SK-N-SH (cell line): ENCODE results near the gene VEGFB. TPM values are rescaled to one million over a fixed set of nuclear protein-coding genes. Genes with fewer than 3 reads are reported as not detected.

Experiments
- CTCF ChIA-PET: fragments of 300-600, 350-600 bp; formaldehyde crosslinking; extraction: SDS; loops from one replicate; lab custom pipeline; 2021; lab: Yijun Ruan, JAX
- POLR2A ChIA-PET: fragments of 350-600 bp; sonication (Branson Sonifier 250); formaldehyde crosslinking; extraction: SDS; loops from one replicate; lab custom pipeline; 2020; ENCODE audit warnings: antibody characterized with exemption, inconsistent platforms; lab: Yijun Ruan, JAX
- DNase-seq: peaks from one replicate; pipeline ENCODE4 v3.0.0; 2012
- H2AFZ ChIP-seq: fragments of 200-600 bp; sonication (generic); 2 replicates; pipeline ENCODE4 v1.8.1; 2016; ENCODE audit warnings: antibody characterized with exemption, mild to moderate bottlenecking, low read depth
- H3F3A ChIP-seq: fragments of 200-600 bp; sonication (generic); replicated peaks from 2 replicates; pipeline ENCODE3; 2016; ENCODE audit warnings: antibody characterized with exemption, mild to moderate bottlenecking; ENCODE audit not compliant: insufficient read depth
- H3K27ac ChIP-seq, 2 experiments: fragments of 200-500 bp in 1 of 2; fragments of 200-600 bp in 1 of 2; sonication (Bioruptor generic) in 1 of 2; sonication (generic), shearing (Covaris generic) in 1 of 2; 2 replicates each; pipeline versions ENCODE4 v1.5.1 to v1.6.1; 2014 to 2016; ENCODE audit warnings: low read depth in 2 of 2, inconsistent platforms in 1 of 2, low read length in 1 of 2, mild to moderate bottlenecking in 1 of 2, mixed read lengths in 1 of 2
- H3K27me3 ChIP-seq: fragments of 200-600 bp; sonication (generic), shearing (Covaris generic); 2 replicates; pipeline ENCODE4 v1.6.1; 2016; ENCODE audit warnings: mixed run types; ENCODE audit not compliant: insufficient read depth
- H3K36me3 ChIP-seq, 2 experiments: fragments of 200-500 bp in 1 of 2; fragments of 200-600 bp in 1 of 2; sonication (Bioruptor generic) in 1 of 2; sonication (generic) in 1 of 2; replicated peaks in 1 of 2; 2 replicates each; pipeline versions ENCODE3 to v1.5.1; 2014 to 2016; ENCODE audit warnings: low read length in 1 of 2, mild to moderate bottlenecking in 1 of 2; ENCODE audit not compliant: insufficient read depth in 2 of 2, control insufficient read depth in 1 of 2
- H3K4me1 ChIP-seq, 2 experiments: fragments of 200-500 bp in 1 of 2; fragments of 200-600 bp in 1 of 2; sonication (Bioruptor generic) in 1 of 2; sonication (generic), shearing (Covaris generic) in 1 of 2; 2 replicates each; pipeline versions ENCODE4 v1.5.1 to v1.6.1; 2014 to 2016; ENCODE audit warnings: low read depth in 1 of 2, low read length in 1 of 2, mixed run types in 1 of 2; ENCODE audit not compliant: insufficient read depth in 2 of 2, control insufficient read depth in 1 of 2
- H3K4me2 ChIP-seq: fragments of 200-600 bp; sonication (generic), shearing (Covaris generic); 2 replicates; pipeline ENCODE4 v1.6.1; 2017; ENCODE audit warnings: mixed run types
- H3K4me3 ChIP-seq, 2 experiments: fragments of 200-500 bp in 1 of 2; fragments of 200-600 bp in 1 of 2; sonication (Bioruptor generic) in 1 of 2; sonication (generic), shearing (Covaris generic) in 1 of 2; 2 replicates each; pipeline versions ENCODE4 v1.5.1 to v1.8.1; 2014 to 2016; ENCODE audit warnings: low read depth in 2 of 2, inconsistent platforms in 1 of 2, low read length in 1 of 2, mild to moderate bottlenecking in 1 of 2, mixed read lengths in 1 of 2, moderate library complexity in 1 of 2
- H3K79me2 ChIP-seq: fragments of 200-600 bp; sonication (generic); 2 replicates; pipeline ENCODE4 v1.8.1; 2017; ENCODE audit warnings: mild to moderate bottlenecking; ENCODE audit not compliant: insufficient read depth
- H3K9ac ChIP-seq: fragments of 200-600 bp; sonication (generic); 2 replicates; pipeline ENCODE4 v1.6.1; 2017; ENCODE audit warnings: mixed run types
- H3K9me2 ChIP-seq: fragments of 200-600 bp; sonication (generic); 2 replicates; pipeline ENCODE4 v1.6.1; 2017; ENCODE audit warnings: mixed run types
- H3K9me3 ChIP-seq: fragments of 200-600 bp; sonication (generic); 2 replicates; pipeline ENCODE4 v1.6.1; 2017; ENCODE audit warnings: mixed run types, mild to moderate bottlenecking, moderate library complexity
- H4K20me1 ChIP-seq: fragments of 200-600 bp; sonication (generic); 2 replicates; pipeline ENCODE4 v1.6.1; 2017; ENCODE audit warnings: mild to moderate bottlenecking, mixed run types; ENCODE audit not compliant: insufficient read depth
- FOSL2 ChIP-seq: IDR thresholded peaks from 2 replicates; pipeline ENCODE4 v1.4.0; 2012; ENCODE audit warnings: low read depth, mild to moderate bottlenecking, moderate library complexity, borderline replicate concordance
- GATA2 ChIP-seq: sonication (generic); formaldehyde crosslinking; IDR thresholded peaks from 2 replicates; pipeline ENCODE4 v1.5.0; 2020; ENCODE audit warnings: mild to moderate bottlenecking, missing genetic modification reagents
- IRF3 ChIP-seq: fragments of 150-350 bp; IDR thresholded peaks from 2 replicates; pipeline ENCODE4 v1.6.1; 2016; ENCODE audit warnings: mild to moderate bottlenecking, low read depth, low read length
- MAX ChIP-seq: IDR thresholded peaks from 2 replicates; pipeline ENCODE4 v1.4.0; 2012; ENCODE audit warnings: low read depth
- NFIC ChIP-seq: IDR thresholded peaks from 2 replicates; pipeline ENCODE4 v1.4.0; 2012; ENCODE audit warnings: borderline replicate concordance
- POLR2AphosphoS5 ChIP-seq: IDR thresholded peaks from 2 replicates; pipeline ENCODE4 v1.6.1; 2012; ENCODE audit warnings: low read depth, low read length
- RCOR1 ChIP-seq: fragments of 150-350 bp; IDR thresholded peaks from 2 replicates; pipeline ENCODE4 v1.6.1; 2017; ENCODE audit warnings: antibody characterized with exemption, low read length
- REST ChIP-seq: IDR thresholded peaks from 2 replicates; pipeline ENCODE4 v1.6.1; 2012; ENCODE audit warnings: mild to moderate bottlenecking, low read depth, low read length, moderate library complexity
- RFX5 ChIP-seq: IDR thresholded peaks from 2 replicates; pipeline ENCODE4 v1.6.1; 2012; ENCODE audit warnings: mild to moderate bottlenecking, improper control_type of control experiment, low read length
- RXRA ChIP-seq: IDR thresholded peaks from 2 replicates; pipeline ENCODE4 v1.4.0; 2012; ENCODE audit warnings: low read depth, mild to moderate bottlenecking, borderline replicate concordance
- SIN3A ChIP-seq: IDR thresholded peaks from 2 replicates; pipeline ENCODE4 v1.6.1; 2012; ENCODE audit warnings: low read depth, mild to moderate bottlenecking, low read length, moderate library complexity, borderline replicate concordance
- TCF12 ChIP-seq: IDR thresholded peaks from 2 replicates; pipeline ENCODE4 v1.4.0; 2012
- USF1 ChIP-seq: IDR thresholded peaks from 2 replicates; pipeline ENCODE4 v1.4.0; 2012; ENCODE audit warnings: low read depth, borderline replicate concordance
- YY1 ChIP-seq: IDR thresholded peaks from 2 replicates; pipeline ENCODE4 v1.4.0; 2012; ENCODE audit warnings: low read depth, mild to moderate bottlenecking
- WGBS: methylation state at CpG from one replicate; pipeline ENCODE4 v1.1.6; 2017; ENCODE audit warnings: low lambda C conversion rate; 5-methylcytosine and 5-hydroxymethylcytosine counted together
- polyA plus RNA-seq, 3 experiments: library from polyadenylated mRNA; depleted of rRNA; stranded (reverse); fragments of >200 nt; gene quantifications; 2 replicates each; pipeline ENCODE4 v1.2.3, GENCODE V29; 2012

The VEGFB gene
- polyA plus RNA-seq, 1 of the 3 experiments (the other 2 are of a cell fraction): 29.9 TPM

- DNase-seq: peak; percentile 58
- ChIA-PET CTCF (interaction anchor here (1.0 to 3.4 kb wide), 6 partner anchors 13 to 1084 kb away, joined by 3 to 20 read pairs (median 8); partner anchors contain the start of genes DNAJC4 and ESRRA), POLR2A (interaction anchor here (1.0 to 12.4 kb wide), 9 partner anchors 15 to 65 kb away, joined by 3 to 112 read pairs (median 3); partner anchors contain the start of gene ESRRA)
- Histone ChIP-seq H3K4me2 (peak overlapping the region; percentile 77), H3K79me2 (peaks cover 48% of the 10 kb centered on the region), H3K9me3 (no peaks in the 10 kb centered on the region), H4K20me1 (no peaks in the 10 kb centered on the region), H3K36me3 (peaks cover 10 to 14% of the 10 kb centered on the region in 2 experiments), H3K27me3 (no peaks in the 10 kb centered on the region), H3K4me1 (peaks cover 9 to 44% of the 10 kb centered on the region in 2 experiments; a peak in 2 of 4 replicates), H3K9ac (peak overlapping the region; percentile 72), H3F3A (peaks cover 11% of the 10 kb centered on the region), H3K9me2 (no peaks in the 10 kb centered on the region), H3K27ac (peak overlapping the region; percentile 63 to 89), H3K4me3 (peak overlapping the region; percentile 75 to 98), H2AFZ (no peak overlapping the region)
- WGBS: 2% methylated on average over 16 of the region's 46 CpGs
- TF ChIP-seq REST (no peak), RXRA (no peak), IRF3 (no peak), GATA2 (CRISPR knock-in tag) (no peak), RFX5 (no peak), YY1 (peak; percentile 65; the same call in 1 of the 2 replicates), SIN3A (peak; percentile 24; the same call in 1 of the 2 replicates), RCOR1 (peak; percentile 46; the same call in 1 of the 2 replicates), TCF12 (0 out of 2 replicates have a peak, but pooled peaks have one; percentile 22), MAX (peak; percentile 55; the same call in 1 of the 2 replicates), FOSL2 (peak; percentile 90; the same call in 1 of the 2 replicates), NFIC (no peak), USF1 (no peak), POLR2AphosphoS5 (peak; percentile 16)
Measured at GRCh38 chr11:64245797-64246620, 11.6 kb downstream of the VEGFB start.
